SK-N-SH (cell line): ENCODE data around the gene XG. TPM values are rescaled to one million over a fixed set of nuclear protein-coding genes. Genes with fewer than 3 reads are reported as not detected.

Source experiments
- CTCF ChIA-PET: fragments of 300-600, 350-600 bp; formaldehyde crosslinking; extraction: SDS; loops from one replicate; lab custom pipeline; 2021; lab: Yijun Ruan, JAX
- POLR2A ChIA-PET: fragments of 350-600 bp; sonication (Branson Sonifier 250); formaldehyde crosslinking; extraction: SDS; loops from one replicate; lab custom pipeline; 2020; ENCODE audit warnings: antibody characterized with exemption, inconsistent platforms; lab: Yijun Ruan, JAX
- DNase-seq: peaks from one replicate; pipeline ENCODE4 v3.0.0; 2012
- H2AFZ ChIP-seq: fragments of 200-600 bp; sonication (generic); 2 replicates; pipeline ENCODE4 v1.8.1; 2016; ENCODE audit warnings: antibody characterized with exemption, mild to moderate bottlenecking, low read depth
- H3F3A ChIP-seq: fragments of 200-600 bp; sonication (generic); replicated peaks from 2 replicates; pipeline ENCODE3; 2016; ENCODE audit warnings: antibody characterized with exemption, mild to moderate bottlenecking; ENCODE audit not compliant: insufficient read depth
- H3K27ac ChIP-seq, 2 experiments: fragments of 200-500 bp in 1 of 2; fragments of 200-600 bp in 1 of 2; sonication (Bioruptor generic) in 1 of 2; sonication (generic), shearing (Covaris generic) in 1 of 2; 2 replicates each; pipeline versions ENCODE4 v1.5.1 to v1.6.1; 2014 to 2016; ENCODE audit warnings: low read depth in 2 of 2, inconsistent platforms in 1 of 2, low read length in 1 of 2, mild to moderate bottlenecking in 1 of 2, mixed read lengths in 1 of 2
- H3K27me3 ChIP-seq: fragments of 200-600 bp; sonication (generic), shearing (Covaris generic); 2 replicates; pipeline ENCODE4 v1.6.1; 2016; ENCODE audit warnings: mixed run types; ENCODE audit not compliant: insufficient read depth
- H3K36me3 ChIP-seq, 2 experiments: fragments of 200-500 bp in 1 of 2; fragments of 200-600 bp in 1 of 2; sonication (Bioruptor generic) in 1 of 2; sonication (generic) in 1 of 2; replicated peaks in 1 of 2; 2 replicates each; pipeline versions ENCODE3 to v1.5.1; 2014 to 2016; ENCODE audit warnings: low read length in 1 of 2, mild to moderate bottlenecking in 1 of 2; ENCODE audit not compliant: insufficient read depth in 2 of 2, control insufficient read depth in 1 of 2
- H3K4me1 ChIP-seq, 2 experiments: fragments of 200-500 bp in 1 of 2; fragments of 200-600 bp in 1 of 2; sonication (Bioruptor generic) in 1 of 2; sonication (generic), shearing (Covaris generic) in 1 of 2; 2 replicates each; pipeline versions ENCODE4 v1.5.1 to v1.6.1; 2014 to 2016; ENCODE audit warnings: low read depth in 1 of 2, low read length in 1 of 2, mixed run types in 1 of 2; ENCODE audit not compliant: insufficient read depth in 2 of 2, control insufficient read depth in 1 of 2
- H3K4me2 ChIP-seq: fragments of 200-600 bp; sonication (generic), shearing (Covaris generic); 2 replicates; pipeline ENCODE4 v1.6.1; 2017; ENCODE audit warnings: mixed run types
- H3K4me3 ChIP-seq, 2 experiments: fragments of 200-500 bp in 1 of 2; fragments of 200-600 bp in 1 of 2; sonication (Bioruptor generic) in 1 of 2; sonication (generic), shearing (Covaris generic) in 1 of 2; 2 replicates each; pipeline versions ENCODE4 v1.5.1 to v1.8.1; 2014 to 2016; ENCODE audit warnings: low read depth in 2 of 2, inconsistent platforms in 1 of 2, low read length in 1 of 2, mild to moderate bottlenecking in 1 of 2, mixed read lengths in 1 of 2, moderate library complexity in 1 of 2
- H3K79me2 ChIP-seq: fragments of 200-600 bp; sonication (generic); 2 replicates; pipeline ENCODE4 v1.8.1; 2017; ENCODE audit warnings: mild to moderate bottlenecking; ENCODE audit not compliant: insufficient read depth
- H3K9ac ChIP-seq: fragments of 200-600 bp; sonication (generic); 2 replicates; pipeline ENCODE4 v1.6.1; 2017; ENCODE audit warnings: mixed run types
- H3K9me2 ChIP-seq: fragments of 200-600 bp; sonication (generic); 2 replicates; pipeline ENCODE4 v1.6.1; 2017; ENCODE audit warnings: mixed run types
- H3K9me3 ChIP-seq: fragments of 200-600 bp; sonication (generic); 2 replicates; pipeline ENCODE4 v1.6.1; 2017; ENCODE audit warnings: mixed run types, mild to moderate bottlenecking, moderate library complexity
- H4K20me1 ChIP-seq: fragments of 200-600 bp; sonication (generic); 2 replicates; pipeline ENCODE4 v1.6.1; 2017; ENCODE audit warnings: mild to moderate bottlenecking, mixed run types; ENCODE audit not compliant: insufficient read depth
- CTCF ChIP-seq: fragments of 200-600 bp; sonication (generic); IDR thresholded peaks from 2 replicates; pipeline ENCODE4 v1.6.1; 2017; ENCODE audit warnings: antibody characterized with exemption, mild to moderate bottlenecking, moderate library complexity
- ELF1 ChIP-seq: IDR thresholded peaks from 2 replicates; pipeline ENCODE4 v1.4.0; 2012
- EZH2phosphoT487 ChIP-seq: fragments of 200-600 bp; sonication (generic); IDR thresholded peaks from 2 replicates; pipeline ENCODE4 v1.6.1; 2017; ENCODE audit warnings: low read depth, mixed run types, mild to moderate bottlenecking, antibody characterized with exemption, moderate library complexity, borderline replicate concordance
- FOSL2 ChIP-seq: IDR thresholded peaks from 2 replicates; pipeline ENCODE4 v1.4.0; 2012; ENCODE audit warnings: low read depth, mild to moderate bottlenecking, moderate library complexity, borderline replicate concordance
- FOXM1 ChIP-seq: IDR thresholded peaks from 2 replicates; pipeline ENCODE4 v1.4.0; 2012; ENCODE audit warnings: low read depth, mild to moderate bottlenecking
- GATA2 ChIP-seq: sonication (generic); formaldehyde crosslinking; IDR thresholded peaks from 2 replicates; pipeline ENCODE4 v1.5.0; 2020; ENCODE audit warnings: mild to moderate bottlenecking, missing genetic modification reagents
- JUND ChIP-seq: IDR thresholded peaks from 2 replicates; pipeline ENCODE4 v1.4.0; 2012
- MAX ChIP-seq: IDR thresholded peaks from 2 replicates; pipeline ENCODE4 v1.4.0; 2012; ENCODE audit warnings: low read depth
- MXI1 ChIP-seq: IDR thresholded peaks from 2 replicates; pipeline ENCODE4 v1.6.1; 2012; ENCODE audit warnings: mild to moderate bottlenecking, low read depth, low read length, improper control_type of control experiment
- NFIC ChIP-seq: IDR thresholded peaks from 2 replicates; pipeline ENCODE4 v1.4.0; 2012; ENCODE audit warnings: borderline replicate concordance
- NRF1 ChIP-seq: IDR thresholded peaks from 2 replicates; pipeline ENCODE4 v1.6.1; 2012; ENCODE audit warnings: low read depth, mild to moderate bottlenecking, low read length
- RAD21 ChIP-seq: IDR thresholded peaks from 2 replicates; pipeline ENCODE4 v1.6.1; 2012; ENCODE audit warnings: mild to moderate bottlenecking, low read length
- RCOR1 ChIP-seq: fragments of 150-350 bp; IDR thresholded peaks from 2 replicates; pipeline ENCODE4 v1.6.1; 2017; ENCODE audit warnings: antibody characterized with exemption, low read length
- REST ChIP-seq: IDR thresholded peaks from 2 replicates; pipeline ENCODE4 v1.6.1; 2012; ENCODE audit warnings: mild to moderate bottlenecking, low read depth, low read length, moderate library complexity
- RFX5 ChIP-seq: IDR thresholded peaks from 2 replicates; pipeline ENCODE4 v1.6.1; 2012; ENCODE audit warnings: mild to moderate bottlenecking, improper control_type of control experiment, low read length
- RXRA ChIP-seq: IDR thresholded peaks from 2 replicates; pipeline ENCODE4 v1.4.0; 2012; ENCODE audit warnings: low read depth, mild to moderate bottlenecking, borderline replicate concordance
- SIN3A ChIP-seq: IDR thresholded peaks from 2 replicates; pipeline ENCODE4 v1.6.1; 2012; ENCODE audit warnings: low read depth, mild to moderate bottlenecking, low read length, moderate library complexity, borderline replicate concordance
- SMC3 ChIP-seq: IDR thresholded peaks from 2 replicates; pipeline ENCODE4 v1.6.1; 2012; ENCODE audit warnings: low read depth, low read length, improper control_type of control experiment
- TAF1 ChIP-seq: IDR thresholded peaks from 2 replicates; pipeline ENCODE4 v1.6.1; 2012; ENCODE audit warnings: low read depth, mild to moderate bottlenecking, low read length, moderate library complexity, borderline replicate concordance
- USF1 ChIP-seq: IDR thresholded peaks from 2 replicates; pipeline ENCODE4 v1.4.0; 2012; ENCODE audit warnings: low read depth, borderline replicate concordance
- WGBS: methylation state at CpG from one replicate; pipeline ENCODE4 v1.1.6; 2017; ENCODE audit warnings: low lambda C conversion rate; 5-methylcytosine and 5-hydroxymethylcytosine counted together
- polyA plus RNA-seq, 3 experiments: library from polyadenylated mRNA; depleted of rRNA; stranded (reverse); fragments of >200 nt; gene quantifications; 2 replicates each; pipeline ENCODE4 v1.2.3, GENCODE V29; 2012
- TF ChIP-seq, protein P1 (sequence below): fragments of 150-350 bp; IDR thresholded peaks from 2 replicates; pipeline ENCODE4 v1.6.1; 2016; ENCODE audit warnings: mild to moderate bottlenecking, low read depth, low read length

XG gene
- polyA plus RNA-seq, 1 of the 3 experiments (the other 2 are of a cell fraction): 0.76 TPM

DNA sequence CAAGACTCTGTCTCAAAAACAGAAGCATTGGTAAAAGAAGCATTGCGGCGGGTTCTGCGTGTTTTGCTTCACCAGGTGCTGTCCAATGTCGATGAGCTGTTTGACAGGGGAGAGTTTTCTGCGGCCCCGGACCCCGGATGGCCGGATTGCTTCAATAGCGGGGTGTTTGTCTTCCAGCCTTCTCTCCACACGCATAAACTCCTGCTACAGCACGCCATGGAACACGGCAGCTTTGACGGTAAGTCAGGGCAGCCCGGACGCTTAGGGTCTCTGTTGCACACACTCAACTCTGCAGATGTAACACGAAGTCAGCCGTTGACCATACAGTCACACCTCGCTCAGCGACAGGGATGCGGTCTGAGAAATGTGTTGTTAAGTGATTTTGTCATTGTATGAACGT is 103.1 kb downstream of the XG start:
- H3F3A ChIP-seq: no peaks in the 10 kb centered on the region
- H2AFZ ChIP-seq: no peak overlapping the region
- 63% methylated on average over 18 of the region's 21 CpGs for WGBS
- no peaks in the 10 kb centered on the region for H3K4me1 ChIP-seq
- H3K9me2 ChIP-seq: no peaks in the 10 kb centered on the region
- CTCF ChIA-PET: no interaction called here
- H3K9ac ChIP-seq: no peak overlapping the region
- POLR2A ChIA-PET: no interaction called here
- H3K79me2 ChIP-seq: no peaks in the 10 kb centered on the region
- no peak overlapping the region for H3K4me3 ChIP-seq
- no peaks in the 10 kb centered on the region for H3K36me3 ChIP-seq
- H3K27ac ChIP-seq: no peak overlapping the region
- H3K9me3 ChIP-seq: no peaks in the 10 kb centered on the region; the same call in 1 of the 2 replicates
- H3K4me2 ChIP-seq: no peak overlapping the region
- no peak for DNase-seq
- no peak for TF ChIP-seq EZH2phosphoT487
- TF ChIP-seq SIN3A: no peak
- TF ChIP-seq RFX5: no peak
- TF ChIP-seq RAD21: no peak
- no peak for TF ChIP-seq MXI1
- no peak for TF ChIP-seq USF1
- TF ChIP-seq CTCF: no peak
- TF ChIP-seq RXRA: no peak
- TF ChIP-seq SMC3: no peak
- TF ChIP-seq, protein P1, sequence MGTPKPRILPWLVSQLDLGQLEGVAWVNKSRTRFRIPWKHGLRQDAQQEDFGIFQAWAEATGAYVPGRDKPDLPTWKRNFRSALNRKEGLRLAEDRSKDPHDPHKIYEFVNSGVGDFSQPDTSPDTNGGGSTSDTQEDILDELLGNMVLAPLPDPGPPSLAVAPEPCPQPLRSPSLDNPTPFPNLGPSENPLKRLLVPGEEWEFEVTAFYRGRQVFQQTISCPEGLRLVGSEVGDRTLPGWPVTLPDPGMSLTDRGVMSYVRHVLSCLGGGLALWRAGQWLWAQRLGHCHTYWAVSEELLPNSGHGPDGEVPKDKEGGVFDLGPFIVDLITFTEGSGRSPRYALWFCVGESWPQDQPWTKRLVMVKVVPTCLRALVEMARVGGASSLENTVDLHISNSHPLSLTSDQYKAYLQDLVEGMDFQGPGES: no peak
- no peak for TF ChIP-seq JUND
- H4K20me1 ChIP-seq: no peaks in the 10 kb centered on the region
- H3K27me3 ChIP-seq: no peaks in the 10 kb centered on the region; the same call in 1 of the 2 replicates

DNA sequence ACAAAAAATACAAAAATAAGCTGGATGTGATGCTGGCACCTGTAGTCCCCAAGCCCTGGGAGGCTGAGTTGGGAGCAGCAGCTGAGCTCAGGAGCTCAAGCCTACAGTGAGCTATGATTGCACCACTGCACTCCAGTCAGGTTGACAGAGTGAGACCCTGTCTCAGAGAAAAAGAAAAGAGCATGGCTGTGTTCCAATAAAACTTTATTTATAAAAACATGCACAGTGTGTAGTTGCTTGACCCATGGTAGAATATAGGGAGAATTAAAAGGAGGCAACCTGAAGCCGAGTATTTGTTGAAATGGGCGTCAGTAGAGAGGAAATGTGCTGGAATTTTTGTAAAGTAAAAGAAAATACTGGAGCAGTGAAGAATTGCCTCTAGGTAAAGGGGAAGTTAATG is 103.9 kb downstream of the XG start:
- no peak overlapping the region for H3K4me2 ChIP-seq
- no peaks in the 10 kb centered on the region for H3K4me1 ChIP-seq
- H2AFZ ChIP-seq: no peak overlapping the region
- H3K9ac ChIP-seq: no peak overlapping the region
- POLR2A ChIA-PET: no interaction called here
- no peaks in the 10 kb centered on the region for H3K79me2 ChIP-seq
- DNase-seq: no peak
- no peaks in the 10 kb centered on the region for H3K36me3 ChIP-seq
- H4K20me1 ChIP-seq: no peaks in the 10 kb centered on the region
- no peaks in the 10 kb centered on the region; the same call in 1 of the 2 replicates for H3K27me3 ChIP-seq
- H3K9me2 ChIP-seq: no peaks in the 10 kb centered on the region
- H3K27ac ChIP-seq: no peak overlapping the region
- no peaks in the 10 kb centered on the region for H3F3A ChIP-seq
- WGBS: 55% methylated on average over 2 of the region's 2 CpGs
- no peak overlapping the region for H3K4me3 ChIP-seq
- H3K9me3 ChIP-seq: no peaks in the 10 kb centered on the region; the same call in 1 of the 2 replicates
- CTCF ChIA-PET: no interaction called here
- no peak for TF ChIP-seq TAF1
- no peak for TF ChIP-seq RCOR1
- TF ChIP-seq NFIC: no peak
- no peak for TF ChIP-seq FOSL2
- TF ChIP-seq ELF1: no peak
- no peak for TF ChIP-seq REST
- no peak for TF ChIP-seq NRF1
- TF ChIP-seq USF1: no peak
- TF ChIP-seq MAX: no peak
- no peak for TF ChIP-seq SIN3A
- TF ChIP-seq FOXM1: no peak
- TF ChIP-seq MXI1: no peak
- TF ChIP-seq GATA2 (CRISPR knock-in tag): no peak
